ENCODE data around the gene LY6G6C.

DNA sequence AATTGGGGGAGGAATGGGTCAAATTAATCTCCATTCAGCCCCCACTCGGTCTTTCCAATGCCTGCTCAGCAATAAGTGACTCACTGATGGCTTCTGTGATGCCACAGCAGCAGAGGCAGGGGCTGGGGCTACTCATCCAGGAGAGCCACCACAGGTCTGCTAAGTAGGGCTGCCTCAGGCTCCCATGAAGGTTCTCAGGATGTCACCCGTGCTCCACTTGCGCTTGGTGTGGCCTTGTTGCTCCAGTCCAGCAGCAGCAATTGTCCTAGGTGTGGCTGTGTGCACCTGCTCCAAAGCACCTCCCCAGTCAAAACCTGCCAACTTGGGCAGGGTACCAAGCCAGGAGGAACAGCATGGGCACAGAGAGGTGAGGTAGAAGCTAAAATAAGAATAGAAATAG, 627 bp upstream of the LY6G6C start:
- TF ChIP-seq, protein P1, sequence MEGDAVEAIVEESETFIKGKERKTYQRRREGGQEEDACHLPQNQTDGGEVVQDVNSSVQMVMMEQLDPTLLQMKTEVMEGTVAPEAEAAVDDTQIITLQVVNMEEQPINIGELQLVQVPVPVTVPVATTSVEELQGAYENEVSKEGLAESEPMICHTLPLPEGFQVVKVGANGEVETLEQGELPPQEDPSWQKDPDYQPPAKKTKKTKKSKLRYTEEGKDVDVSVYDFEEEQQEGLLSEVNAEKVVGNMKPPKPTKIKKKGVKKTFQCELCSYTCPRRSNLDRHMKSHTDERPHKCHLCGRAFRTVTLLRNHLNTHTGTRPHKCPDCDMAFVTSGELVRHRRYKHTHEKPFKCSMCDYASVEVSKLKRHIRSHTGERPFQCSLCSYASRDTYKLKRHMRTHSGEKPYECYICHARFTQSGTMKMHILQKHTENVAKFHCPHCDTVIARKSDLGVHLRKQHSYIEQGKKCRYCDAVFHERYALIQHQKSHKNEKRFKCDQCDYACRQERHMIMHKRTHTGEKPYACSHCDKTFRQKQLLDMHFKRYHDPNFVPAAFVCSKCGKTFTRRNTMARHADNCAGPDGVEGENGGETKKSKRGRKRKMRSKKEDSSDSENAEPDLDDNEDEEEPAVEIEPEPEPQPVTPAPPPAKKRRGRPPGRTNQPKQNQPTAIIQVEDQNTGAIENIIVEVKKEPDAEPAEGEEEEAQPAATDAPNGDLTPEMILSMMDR (conservative IDR thresholded peaks at IDR 0.05; ENCODE audit: low read depth in 2 of 2), result no peak
- no peak for TF ChIP-seq EZH2 (IDR thresholded peaks at IDR 0.05; ENCODE audit: low read depth, unreplicated experiment)
- TF ChIP-seq, protein P2, sequence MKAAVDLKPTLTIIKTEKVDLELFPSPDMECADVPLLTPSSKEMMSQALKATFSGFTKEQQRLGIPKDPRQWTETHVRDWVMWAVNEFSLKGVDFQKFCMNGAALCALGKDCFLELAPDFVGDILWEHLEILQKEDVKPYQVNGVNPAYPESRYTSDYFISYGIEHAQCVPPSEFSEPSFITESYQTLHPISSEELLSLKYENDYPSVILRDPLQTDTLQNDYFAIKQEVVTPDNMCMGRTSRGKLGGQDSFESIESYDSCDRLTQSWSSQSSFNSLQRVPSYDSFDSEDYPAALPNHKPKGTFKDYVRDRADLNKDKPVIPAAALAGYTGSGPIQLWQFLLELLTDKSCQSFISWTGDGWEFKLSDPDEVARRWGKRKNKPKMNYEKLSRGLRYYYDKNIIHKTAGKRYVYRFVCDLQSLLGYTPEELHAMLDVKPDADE (IDR thresholded peaks at IDR 0.05), result no peak
- no peak for TF ChIP-seq POLR2AphosphoS5 (IDR thresholded peaks at IDR 0.05; ENCODE audit: low read depth)
- no peak for TF ChIP-seq EZH2phosphoT487 (IDR thresholded peaks at IDR 0.05; ENCODE audit: unreplicated experiment)
- TF ChIP-seq JUNB (IDR thresholded peaks at IDR 0.05; ENCODE audit: unreplicated experiment), result no peak
- TF ChIP-seq STAT1 (IDR thresholded peaks at IDR 0.05; ENCODE audit: unreplicated experiment), result no peak
